HG03135 (cell line): Measurements from ENCODE around the gene OGDH.
A peak's percentile ranks its signal among the peaks of the same experiment; 100 is the strongest.

Experiments used
- ATAC-seq: cut with Tn5 transposase; IDR thresholded peaks from one replicate; pipeline ENCODE4 v1.9.1; 2021; ENCODE audit warnings: mild to moderate bottlenecking, moderate library complexity; ENCODE audit not compliant: unreplicated experiment

OGDH gene

GRCh38 chr7:44617225-44617890 lies 10.9 kb downstream of the OGDH start:
- no peak for ATAC-seq

GRCh38 chr7:44618045-44618444 lies 11.6 kb downstream of the OGDH start:
- no peak for ATAC-seq

- ATAC-seq, result no peak
These were observed 12.3 kb downstream of the OGDH start for GRCh38 chr7:44618753-44619152.

GRCh38 chr7:44621034-44621749 lies 14.8 kb downstream of the OGDH start:
- no peak for ATAC-seq

DNA sequence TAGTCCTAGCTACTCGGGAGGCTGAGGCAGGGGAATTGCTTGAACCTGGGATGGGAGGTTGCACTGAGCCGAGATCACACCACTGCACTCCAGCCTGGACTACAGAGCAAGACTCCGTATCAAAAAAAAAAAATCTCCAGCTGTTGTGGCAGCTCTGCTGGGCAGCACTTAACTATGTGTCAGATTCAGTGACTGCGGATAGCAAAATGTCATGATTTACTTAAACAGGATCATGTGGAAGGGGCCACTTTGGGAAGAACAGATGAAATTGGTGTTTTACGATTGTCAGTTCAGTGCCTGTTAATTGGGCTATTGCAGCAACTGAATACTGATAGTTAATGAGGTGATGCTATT lies 15.3 kb downstream of the OGDH start:
- no peak for ATAC-seq

- ATAC-seq, result peak; percentile 58
These were observed 16.1 kb downstream of the OGDH start for GRCh38 chr7:44622342-44623151.

DNA sequence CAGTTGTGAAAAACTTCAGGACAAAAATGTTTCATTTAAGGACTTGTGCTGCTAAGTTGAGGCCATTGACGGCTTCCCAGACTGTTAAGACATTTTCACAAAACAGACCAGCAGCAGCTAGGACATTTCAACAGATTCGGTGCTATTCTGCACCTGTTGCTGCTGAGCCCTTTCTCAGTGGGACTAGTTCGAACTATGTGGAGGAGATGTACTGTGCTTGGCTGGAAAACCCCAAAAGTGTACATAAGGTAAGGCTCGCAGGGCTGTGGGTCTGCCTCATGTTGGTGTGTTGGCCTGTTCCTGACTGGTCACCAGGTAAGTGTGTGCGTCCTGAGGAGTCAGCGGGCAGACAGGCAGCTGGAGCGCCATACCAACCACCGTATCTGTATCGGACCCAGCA lies 17.9 kb downstream of the OGDH start:
- no peak for ATAC-seq

DNA sequence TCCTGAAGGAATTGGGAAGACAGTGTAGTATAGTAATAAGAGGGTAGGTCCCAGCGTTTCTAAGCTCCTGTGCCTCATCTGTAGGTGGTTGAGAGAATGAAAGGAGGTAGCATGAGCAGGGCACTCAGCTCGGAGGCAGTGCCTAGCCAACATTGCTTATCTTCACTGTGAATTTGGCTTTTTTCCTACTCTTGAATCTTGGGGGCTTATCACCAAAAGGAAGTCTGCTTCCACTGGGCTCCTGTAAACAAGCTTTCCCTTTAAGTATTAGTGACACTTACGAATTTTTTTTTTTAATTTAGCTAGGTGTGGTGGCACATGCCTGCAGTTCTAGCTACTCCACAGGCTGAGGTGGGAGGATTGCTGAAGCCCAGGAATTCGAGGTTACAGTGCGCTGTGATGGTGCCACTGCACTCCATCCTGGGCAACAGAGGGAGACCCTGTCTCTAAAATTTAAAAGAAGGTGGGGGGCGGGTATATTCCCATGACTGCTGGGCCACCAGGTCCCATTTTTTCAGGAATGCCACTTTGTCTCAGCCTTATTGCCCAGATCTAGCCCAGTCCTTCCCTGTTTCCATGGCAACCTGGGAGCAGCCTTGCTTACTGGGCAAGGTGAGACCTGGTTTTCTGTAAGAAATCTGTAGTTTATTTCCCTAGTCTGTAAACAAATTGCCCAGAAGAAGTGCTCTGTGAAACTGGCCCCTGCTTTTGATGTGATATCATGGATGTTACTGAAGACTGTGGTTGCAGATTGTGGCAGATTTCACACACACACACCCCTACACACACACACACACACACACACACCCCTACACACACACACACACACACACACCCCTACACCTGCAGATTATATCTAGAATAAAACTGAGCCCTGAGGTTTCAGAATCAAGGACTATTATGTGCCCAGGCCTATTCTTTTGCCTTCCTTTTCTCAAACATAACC lies 19.4 kb downstream of the OGDH start:
- ATAC-seq, result no peak

DNA sequence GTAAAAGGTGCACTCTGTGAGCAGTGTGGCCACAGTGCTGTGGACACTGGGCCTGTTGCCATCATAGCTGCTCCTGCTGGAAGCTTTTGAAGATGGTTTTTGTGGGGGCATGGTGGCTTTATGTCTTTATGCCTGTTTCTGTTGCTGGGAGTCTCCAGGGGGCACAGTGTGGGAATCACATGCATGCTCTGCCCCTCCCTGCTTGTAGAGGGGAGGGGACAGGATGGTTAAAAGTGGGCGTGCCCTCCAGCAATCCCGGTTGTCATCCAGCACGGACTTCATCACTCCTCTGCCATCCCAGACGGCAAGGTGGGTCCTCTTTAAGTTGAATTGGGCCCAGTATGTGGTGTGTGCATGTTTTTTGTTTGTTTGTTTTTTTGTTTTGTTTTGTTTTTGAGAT lies 20.2 kb downstream of the OGDH start:
- ATAC-seq, result no peak

DNA sequence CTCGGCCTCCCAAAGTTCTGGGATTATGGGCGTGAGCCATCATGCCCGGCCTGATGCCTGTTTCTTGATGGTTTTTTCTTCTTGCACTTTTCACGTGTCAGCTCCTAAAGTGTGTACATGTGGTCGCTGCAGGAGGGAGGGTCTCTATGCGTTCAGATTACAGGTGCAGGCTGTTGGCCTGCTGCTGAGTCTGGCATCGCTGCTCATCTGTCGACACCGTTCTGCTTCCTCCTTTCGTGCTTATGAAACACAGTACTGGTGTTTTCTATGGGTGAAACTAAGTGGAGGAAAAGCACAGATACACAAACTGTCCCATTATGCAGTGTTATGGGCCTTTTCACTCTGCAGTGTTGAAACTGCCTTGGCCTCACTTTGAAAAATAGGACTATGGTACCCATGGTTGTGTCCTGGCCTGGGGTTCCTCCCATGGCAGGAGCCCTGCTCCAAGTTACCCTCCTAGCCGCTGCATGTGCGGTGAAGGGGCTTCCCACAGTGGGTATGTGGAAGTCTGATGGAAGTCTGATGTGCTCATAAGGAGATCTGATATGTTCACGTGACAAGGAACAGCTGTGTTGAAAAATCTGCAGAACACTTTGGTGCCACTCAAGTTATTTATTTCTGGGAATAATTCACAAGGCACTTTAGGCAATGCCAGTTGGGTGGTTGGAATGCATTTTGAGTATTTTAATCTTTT lies 23.5 kb downstream of the OGDH start:
- peak; percentile 33 for ATAC-seq

- ATAC-seq, result no peak
These were observed 24.5 kb downstream of the OGDH start for GRCh38 chr7:44630792-44631457.

DNA sequence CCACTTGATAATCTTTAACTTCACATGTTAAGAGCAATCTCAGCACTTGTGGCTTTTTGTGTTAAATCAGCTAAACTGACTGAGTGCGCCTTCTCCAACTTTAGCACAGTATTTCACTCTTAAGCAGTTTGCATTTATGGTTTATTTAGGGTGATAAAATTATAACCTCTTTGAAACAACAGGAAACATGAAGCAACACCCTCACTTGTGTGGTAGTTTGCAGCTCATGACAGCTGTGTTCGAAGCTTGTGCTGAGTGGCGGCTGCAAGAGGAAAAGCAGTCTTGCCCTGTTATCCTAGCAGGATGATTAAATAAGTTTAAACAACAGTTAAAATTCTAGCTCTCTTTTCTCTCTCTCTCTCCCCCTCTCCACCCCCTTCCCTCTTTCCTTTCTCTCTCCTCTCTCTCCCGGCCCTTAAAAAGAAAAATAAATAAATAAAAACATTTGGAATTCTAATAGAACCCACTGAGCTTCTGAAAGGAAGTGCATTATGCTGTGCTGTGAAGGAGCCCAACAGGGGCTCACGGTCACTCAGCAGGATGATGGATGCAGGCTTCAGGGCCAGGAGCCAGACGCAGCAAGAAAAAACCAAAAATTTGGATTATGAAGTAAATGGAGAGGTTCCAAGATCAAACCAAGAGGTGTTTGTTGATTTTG lies 25.2 kb downstream of the OGDH start:
- ATAC-seq, result no peak

- no peak for ATAC-seq
These were observed 25.8 kb downstream of the OGDH start for GRCh38 chr7:44632196-44632595.

GRCh38 chr7:44633254-44634186 lies 27.1 kb downstream of the OGDH start:
- ATAC-seq, result peak; percentile 61

DNA sequence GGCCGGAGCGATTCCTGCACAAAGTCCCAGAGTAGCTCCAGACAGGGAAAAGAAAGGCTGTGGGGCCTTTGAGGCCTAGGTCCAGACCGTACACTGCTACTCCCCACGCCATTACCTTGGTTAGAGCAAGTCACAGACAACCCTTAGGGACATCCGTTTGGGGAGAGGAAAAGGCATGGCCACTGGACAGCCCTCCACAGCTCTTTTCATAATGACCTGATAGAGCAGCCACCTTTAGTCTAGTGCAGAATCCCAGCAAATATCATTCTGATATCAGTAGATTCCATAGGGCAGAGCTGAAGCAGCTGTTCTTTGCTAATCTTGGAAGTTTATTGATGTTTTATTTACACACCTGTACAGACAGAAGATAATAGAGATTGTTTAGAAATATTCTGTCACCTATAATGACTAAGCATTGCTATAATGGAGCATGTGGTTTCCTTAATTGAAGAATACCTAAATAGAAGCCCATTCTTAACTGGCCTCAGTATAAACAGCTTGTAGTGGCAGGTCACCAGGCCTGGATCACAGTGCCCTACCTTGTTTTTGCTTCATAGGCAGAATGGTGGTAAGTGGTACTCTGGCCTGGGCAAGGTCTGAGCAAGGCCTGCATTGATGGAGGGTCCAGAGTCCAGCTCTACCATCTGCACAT lies 27.9 kb downstream of the OGDH start:
- ATAC-seq, result no peak

GRCh38 chr7:44634839-44635591 lies 28.6 kb downstream of the OGDH start:
- no peak for ATAC-seq

DNA sequence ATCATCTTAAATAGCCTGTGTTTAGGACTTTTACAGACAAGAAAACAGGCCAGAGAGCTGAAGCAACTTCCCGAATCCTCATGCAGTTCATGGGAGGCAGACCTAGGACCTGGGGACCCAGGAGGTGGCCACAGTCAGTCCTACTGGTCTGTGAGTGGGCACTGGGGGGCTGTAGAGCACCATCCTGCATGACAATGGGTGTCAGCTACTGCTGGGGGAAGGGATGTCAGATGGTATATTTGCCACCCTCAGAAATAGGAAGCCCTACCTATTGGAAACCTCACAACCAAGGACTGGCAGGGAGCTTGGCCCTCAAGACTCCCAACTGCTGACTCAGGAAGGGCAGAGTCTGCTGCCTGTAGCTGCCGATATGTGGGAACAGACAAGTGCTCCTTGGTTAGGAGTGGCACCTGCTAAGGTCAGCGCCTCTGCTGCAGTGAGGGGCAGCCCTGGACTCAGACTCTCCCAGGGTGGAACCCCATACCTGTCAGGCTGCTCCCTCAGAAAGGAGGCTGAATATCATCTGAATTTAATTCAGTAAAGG lies 29.7 kb downstream of the OGDH start:
- no peak for ATAC-seq
